HepG2 (cell line): ENCODE measurements around the gene DYNC1LI1. TPM values are rescaled to one million over a fixed set of nuclear protein-coding genes. Genes with fewer than 3 reads are reported as not detected.
A peak's percentile ranks its signal among the peaks of the same experiment; 100 is the strongest.

ENCODE experiments used
- ATRX ChIP-seq: sonication (generic); formaldehyde crosslinking; IDR thresholded peaks from 2 replicates; pipeline ENCODE4 v1.4.0; 2020; ENCODE audit warnings: missing genetic modification reagents, borderline replicate concordance
- CENPX ChIP-seq: sonication (generic); formaldehyde crosslinking; IDR thresholded peaks from 2 replicates; pipeline ENCODE4 v1.9.0; 2021; ENCODE audit warnings: mild to moderate bottlenecking, missing genetic modification reagents, moderate library complexity
- KLF16 ChIP-seq, 2 experiments: sonication (generic) in 1 of 2; formaldehyde crosslinking in 1 of 2; IDR thresholded peaks; 2 replicates each; pipeline versions ENCODE4 v1.6.1 to v1.8.0; 2016 to 2023; ENCODE audit warnings: missing genetic modification reagents in 2 of 2, missing compliant biosample characterization in 1 of 2
- SOX13 ChIP-seq, 3 experiments: fragments of 450-650 bp in 1 of 3; sonication (generic) in 1 of 3; formaldehyde crosslinking in 1 of 3; IDR thresholded peaks in 2 of 3; conservative IDR thresholded peaks in 1 of 3; 2 replicates each; pipeline versions ENCODE4 v1.5.0 to v1.6.1; 2016 to 2020; ENCODE audit warnings: antibody characterized with exemption in 1 of 3, mild to moderate bottlenecking in 1 of 3, missing compliant biosample characterization in 1 of 3, missing genetic modification reagents in 1 of 3, moderate library complexity in 1 of 3
- ZNF10 ChIP-seq: sonication (generic); formaldehyde crosslinking; IDR thresholded peaks from 2 replicates; pipeline ENCODE4 v1.4.0; 2020; ENCODE audit warnings: mild to moderate bottlenecking, low read depth, missing genetic modification reagents, borderline replicate concordance
- ZNF136 ChIP-seq: sonication (generic); formaldehyde crosslinking; IDR thresholded peaks from 2 replicates; pipeline ENCODE4 v1.8.1; 2022; ENCODE audit warnings: low read depth, mild to moderate bottlenecking, moderate library complexity, missing genetic modification reagents
- ZNF24 ChIP-seq: fragments of 450-650 bp; IDR thresholded peaks from 2 replicates; pipeline ENCODE4 v1.6.1; 2017; ENCODE audit warnings: antibody characterized with exemption, mild to moderate bottlenecking
- ZNF577 ChIP-seq: sonication (generic); formaldehyde crosslinking; IDR thresholded peaks from 2 replicates; pipeline ENCODE4 v1.4.0; 2020; ENCODE audit warnings: mild to moderate bottlenecking, low read depth, missing genetic modification reagents, borderline replicate concordance
- ZNF792 ChIP-seq: IDR thresholded peaks from 2 replicates; pipeline ENCODE4 v1.6.1; 2016
- ZSCAN9 ChIP-seq: IDR thresholded peaks from 2 replicates; pipeline ENCODE4 v1.6.1; 2016; ENCODE audit warnings: borderline replicate concordance
- polyA plus RNA-seq, 8 experiments: library from polyadenylated mRNA; depleted of rRNA in 3 of 8; stranded (reverse) in 7 of 8; unstranded in 1 of 8; fragments of >200 nt; fragmentation: Illumina TruSeq in 4 of 8; extraction: Trizol in 4 of 8; gene quantifications; 2 replicates each; pipeline versions ENCODE4 v1.2.1 to v1.2.3, GENCODE V29; 2011 to 2016; ENCODE audit warnings: low read depth in 4 of 8, missing spikeins in 1 of 8, mixed read lengths in 1 of 8; ENCODE audit not compliant: insufficient read depth in 1 of 8
- total RNA-seq, 5 experiments: library from RNA; depleted of rRNA; stranded (reverse); fragments of >200 nt; fragmentation: Illumina TruSeq; extraction: Trizol; gene quantifications; 2 replicates each; pipeline ENCODE4 v1.2.3, GENCODE V29; 2016; ENCODE audit warnings: low read depth in 1 of 5
- TF ChIP-seq, protein P1 (sequence below): sonication (generic); formaldehyde crosslinking; IDR thresholded peaks from 2 replicates; pipeline ENCODE4 v1.5.0; 2020; ENCODE audit warnings: mild to moderate bottlenecking, missing genetic modification reagents
- TF ChIP-seq, protein P2 (sequence below): sonication (generic); formaldehyde crosslinking; IDR thresholded peaks from 2 replicates; pipeline ENCODE4 v1.8.1; 2022; ENCODE audit warnings: low read depth, mild to moderate bottlenecking, missing genetic modification reagents
- TF ChIP-seq, protein P3 (sequence below): sonication (generic); formaldehyde crosslinking; IDR thresholded peaks from 2 replicates; pipeline ENCODE4 v1.4.0; 2020; ENCODE audit warnings: missing genetic modification reagents
- TF ChIP-seq, protein P4 (sequence below), 2 experiments: sonication (generic) in 1 of 2; formaldehyde crosslinking in 1 of 2; IDR thresholded peaks; 2 replicates each; pipeline versions ENCODE4 v1.6.1 to v1.9.0; 2014 to 2022; ENCODE audit warnings: antibody characterized with exemption in 1 of 2, borderline replicate concordance in 1 of 2, inconsistent platforms in 1 of 2, low read depth in 1 of 2, missing genetic modification reagents in 1 of 2

The DYNC1LI1 gene
- total and polyA plus RNA-seq, 2 of the 13 experiments (the other 11 are each of a cell fraction or from before 2014, with no cell fraction given) = 13.4 to 37.1 TPM

DNA sequence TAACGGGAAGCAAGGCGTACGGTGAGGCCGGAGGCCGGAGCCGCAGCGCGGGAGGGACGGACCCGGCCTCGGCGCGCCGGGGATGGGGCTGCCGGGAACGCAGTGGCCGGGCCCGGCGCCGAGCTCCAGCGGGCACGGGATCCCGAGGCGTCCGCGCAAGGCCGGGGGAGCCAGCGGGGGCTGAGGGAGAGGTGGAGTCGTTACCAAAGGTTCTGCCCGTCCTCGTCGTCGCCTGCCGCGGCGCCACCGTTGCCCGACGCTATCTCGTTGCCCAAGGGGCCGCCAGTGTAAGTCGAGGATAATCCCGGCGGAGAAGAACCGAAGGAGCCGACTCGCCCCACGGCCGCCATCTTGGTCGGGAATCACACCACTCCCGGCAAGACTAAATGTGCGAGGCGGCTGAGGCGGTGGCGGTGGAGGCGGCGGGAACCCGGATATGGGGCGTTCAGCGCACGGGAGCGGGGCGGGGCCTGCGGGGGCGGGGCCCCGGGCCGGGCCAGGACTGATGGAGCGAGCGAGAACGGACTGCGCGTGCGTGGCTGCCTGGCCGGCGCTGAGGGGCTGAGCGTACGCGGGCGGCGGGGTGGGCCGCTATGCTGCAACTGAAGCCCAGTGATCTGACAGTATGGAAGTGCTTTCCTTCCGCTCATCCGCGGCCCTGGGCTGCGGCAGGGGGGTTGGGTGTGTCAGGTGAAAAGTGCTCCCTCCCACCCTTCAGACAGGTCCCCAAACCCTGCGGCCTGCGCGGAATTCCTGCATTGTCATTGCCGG lies at the start of gene DYNC1LI1 (continued):
- TF ChIP-seq, protein P1, sequence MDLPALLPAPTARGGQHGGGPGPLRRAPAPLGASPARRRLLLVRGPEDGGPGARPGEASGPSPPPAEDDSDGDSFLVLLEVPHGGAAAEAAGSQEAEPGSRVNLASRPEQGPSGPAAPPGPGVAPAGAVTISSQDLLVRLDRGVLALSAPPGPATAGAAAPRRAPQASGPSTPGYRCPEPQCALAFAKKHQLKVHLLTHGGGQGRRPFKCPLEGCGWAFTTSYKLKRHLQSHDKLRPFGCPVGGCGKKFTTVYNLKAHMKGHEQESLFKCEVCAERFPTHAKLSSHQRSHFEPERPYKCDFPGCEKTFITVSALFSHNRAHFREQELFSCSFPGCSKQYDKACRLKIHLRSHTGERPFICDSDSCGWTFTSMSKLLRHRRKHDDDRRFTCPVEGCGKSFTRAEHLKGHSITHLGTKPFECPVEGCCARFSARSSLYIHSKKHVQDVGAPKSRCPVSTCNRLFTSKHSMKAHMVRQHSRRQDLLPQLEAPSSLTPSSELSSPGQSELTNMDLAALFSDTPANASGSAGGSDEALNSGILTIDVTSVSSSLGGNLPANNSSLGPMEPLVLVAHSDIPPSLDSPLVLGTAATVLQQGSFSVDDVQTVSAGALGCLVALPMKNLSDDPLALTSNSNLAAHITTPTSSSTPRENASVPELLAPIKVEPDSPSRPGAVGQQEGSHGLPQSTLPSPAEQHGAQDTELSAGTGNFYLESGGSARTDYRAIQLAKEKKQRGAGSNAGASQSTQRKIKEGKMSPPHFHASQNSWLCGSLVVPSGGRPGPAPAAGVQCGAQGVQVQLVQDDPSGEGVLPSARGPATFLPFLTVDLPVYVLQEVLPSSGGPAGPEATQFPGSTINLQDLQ (CRISPR knock-in tag) = peak; percentile 52; the same call in 1 of the 2 replicates
- no peak for TF ChIP-seq ZNF24
- TF ChIP-seq CENPX = no peak
- no peak for TF ChIP-seq ZNF577
- TF ChIP-seq KLF16 (CRISPR knock-in tag; IDR thresholded peaks at IDR 0.05) = no peak; a peak in 1 of 4 replicates
- TF ChIP-seq, protein P2, sequence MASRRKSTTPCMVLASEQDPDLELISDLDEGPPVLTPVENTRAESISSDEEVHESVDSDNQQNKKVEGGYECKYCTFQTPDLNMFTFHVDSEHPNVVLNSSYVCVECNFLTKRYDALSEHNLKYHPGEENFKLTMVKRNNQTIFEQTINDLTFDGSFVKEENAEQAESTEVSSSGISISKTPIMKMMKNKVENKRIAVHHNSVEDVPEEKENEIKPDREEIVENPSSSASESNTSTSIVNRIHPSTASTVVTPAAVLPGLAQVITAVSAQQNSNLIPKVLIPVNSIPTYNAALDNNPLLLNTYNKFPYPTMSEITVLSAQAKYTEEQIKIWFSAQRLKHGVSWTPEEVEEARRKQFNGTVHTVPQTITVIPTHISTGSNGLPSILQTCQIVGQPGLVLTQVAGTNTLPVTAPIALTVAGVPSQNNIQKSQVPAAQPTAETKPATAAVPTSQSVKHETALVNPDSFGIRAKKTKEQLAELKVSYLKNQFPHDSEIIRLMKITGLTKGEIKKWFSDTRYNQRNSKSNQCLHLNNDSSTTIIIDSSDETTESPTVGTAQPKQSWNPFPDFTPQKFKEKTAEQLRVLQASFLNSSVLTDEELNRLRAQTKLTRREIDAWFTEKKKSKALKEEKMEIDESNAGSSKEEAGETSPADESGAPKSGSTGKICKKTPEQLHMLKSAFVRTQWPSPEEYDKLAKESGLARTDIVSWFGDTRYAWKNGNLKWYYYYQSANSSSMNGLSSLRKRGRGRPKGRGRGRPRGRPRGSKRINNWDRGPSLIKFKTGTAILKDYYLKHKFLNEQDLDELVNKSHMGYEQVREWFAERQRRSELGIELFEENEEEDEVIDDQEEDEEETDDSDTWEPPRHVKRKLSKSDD (CRISPR knock-in tag) = no peak; the same call in 1 of the 2 replicates
- TF ChIP-seq, protein P3, sequence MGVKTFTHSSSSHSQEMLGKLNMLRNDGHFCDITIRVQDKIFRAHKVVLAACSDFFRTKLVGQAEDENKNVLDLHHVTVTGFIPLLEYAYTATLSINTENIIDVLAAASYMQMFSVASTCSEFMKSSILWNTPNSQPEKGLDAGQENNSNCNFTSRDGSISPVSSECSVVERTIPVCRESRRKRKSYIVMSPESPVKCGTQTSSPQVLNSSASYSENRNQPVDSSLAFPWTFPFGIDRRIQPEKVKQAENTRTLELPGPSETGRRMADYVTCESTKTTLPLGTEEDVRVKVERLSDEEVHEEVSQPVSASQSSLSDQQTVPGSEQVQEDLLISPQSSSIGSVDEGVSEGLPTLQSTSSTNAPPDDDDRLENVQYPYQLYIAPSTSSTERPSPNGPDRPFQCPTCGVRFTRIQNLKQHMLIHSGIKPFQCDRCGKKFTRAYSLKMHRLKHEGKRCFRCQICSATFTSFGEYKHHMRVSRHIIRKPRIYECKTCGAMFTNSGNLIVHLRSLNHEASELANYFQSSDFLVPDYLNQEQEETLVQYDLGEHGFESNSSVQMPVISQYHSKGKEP (CRISPR knock-in tag) = no peak
- TF ChIP-seq ZNF136 (CRISPR knock-in tag) = no peak
- TF ChIP-seq ZNF10 = no peak
- TF ChIP-seq SOX13 (IDR thresholded peaks at IDR 0.05) = no peak
- no peak for TF ChIP-seq SOX13 (CRISPR knock-in tag; conservative IDR thresholded peaks at IDR 0.05 in 1 of 2, IDR thresholded peaks at IDR 0.05 in 1 of 2)
- TF ChIP-seq ZSCAN9 = peak; percentile 32; the same call in 1 of the 2 replicates
- TF ChIP-seq, protein P4, sequence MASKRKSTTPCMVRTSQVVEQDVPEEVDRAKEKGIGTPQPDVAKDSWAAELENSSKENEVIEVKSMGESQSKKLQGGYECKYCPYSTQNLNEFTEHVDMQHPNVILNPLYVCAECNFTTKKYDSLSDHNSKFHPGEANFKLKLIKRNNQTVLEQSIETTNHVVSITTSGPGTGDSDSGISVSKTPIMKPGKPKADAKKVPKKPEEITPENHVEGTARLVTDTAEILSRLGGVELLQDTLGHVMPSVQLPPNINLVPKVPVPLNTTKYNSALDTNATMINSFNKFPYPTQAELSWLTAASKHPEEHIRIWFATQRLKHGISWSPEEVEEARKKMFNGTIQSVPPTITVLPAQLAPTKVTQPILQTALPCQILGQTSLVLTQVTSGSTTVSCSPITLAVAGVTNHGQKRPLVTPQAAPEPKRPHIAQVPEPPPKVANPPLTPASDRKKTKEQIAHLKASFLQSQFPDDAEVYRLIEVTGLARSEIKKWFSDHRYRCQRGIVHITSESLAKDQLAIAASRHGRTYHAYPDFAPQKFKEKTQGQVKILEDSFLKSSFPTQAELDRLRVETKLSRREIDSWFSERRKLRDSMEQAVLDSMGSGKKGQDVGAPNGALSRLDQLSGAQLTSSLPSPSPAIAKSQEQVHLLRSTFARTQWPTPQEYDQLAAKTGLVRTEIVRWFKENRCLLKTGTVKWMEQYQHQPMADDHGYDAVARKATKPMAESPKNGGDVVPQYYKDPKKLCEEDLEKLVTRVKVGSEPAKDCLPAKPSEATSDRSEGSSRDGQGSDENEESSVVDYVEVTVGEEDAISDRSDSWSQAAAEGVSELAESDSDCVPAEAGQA (IDR thresholded peaks at IDR 0.05; ENCODE audit: low read depth) = no peak
- TF ChIP-seq, protein P4 (CRISPR knock-in tag; IDR thresholded peaks at IDR 0.05; ENCODE audit: borderline replicate concordance) = peak; percentile 90; the same call in 1 of the 2 replicates
- TF ChIP-seq ZNF792 (CRISPR knock-in tag) = no peak
- no peak for TF ChIP-seq ATRX (CRISPR knock-in tag)
